GM19372 (cell line): ENCODE data around the gene ZNF219.
"Not testable (repeated sequence)": the region's sequence is repeated elsewhere in the genome, so short reads cannot be mapped to it uniquely, and the experiment has no call there.

Experiments used
- ATAC-seq: cut with Tn5 transposase; IDR thresholded peaks from one replicate; pipeline ENCODE4 v1.9.1; 2021; ENCODE audit warnings: mild to moderate bottlenecking, low read depth, moderate library complexity; ENCODE audit not compliant: unreplicated experiment

The ZNF219 gene

GRCh38 chr14:21049271-21049673, 49.2 kb downstream of the ZNF219 start:
- no peak for ATAC-seq

- no peak for ATAC-seq
Measured at GRCh38 chr14:21048638-21049037, 49.8 kb downstream of the ZNF219 start.

GRCh38 chr14:21047378-21047781, 51.1 kb downstream of the ZNF219 start:
- ATAC-seq = no peak

GRCh38 chr14:21043974-21044618, 54.4 kb downstream of the ZNF219 start:
- no peak for ATAC-seq

DNA sequence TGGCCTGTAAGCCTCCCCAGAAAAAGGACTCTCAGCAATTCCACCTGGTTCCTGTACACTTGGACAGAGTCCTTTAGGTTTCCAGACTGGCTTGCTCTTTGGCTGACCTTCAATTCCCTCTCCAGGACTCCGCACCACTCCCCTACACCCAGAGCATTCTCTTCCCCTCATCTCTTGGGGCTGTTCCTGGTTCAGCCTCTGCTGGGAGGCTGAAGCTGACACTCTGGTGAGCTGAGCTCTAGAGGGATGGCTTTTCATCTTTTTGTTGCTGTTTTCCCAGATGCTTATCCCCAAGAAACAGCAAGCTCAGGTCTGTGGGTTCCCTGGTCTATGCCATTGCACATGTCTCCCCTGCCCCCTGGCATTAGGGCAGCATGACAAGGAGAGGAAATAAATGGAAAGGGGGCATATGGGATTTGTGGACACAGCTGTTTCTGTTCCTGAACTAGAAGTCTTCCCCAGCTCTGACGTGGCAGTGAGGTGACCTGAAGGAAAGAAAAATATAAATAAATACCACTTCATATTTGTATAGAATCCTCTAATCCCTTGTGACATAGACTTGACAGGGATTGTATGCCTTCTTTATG, 55.0 kb downstream of the ZNF219 start:
- no peak for ATAC-seq

DNA sequence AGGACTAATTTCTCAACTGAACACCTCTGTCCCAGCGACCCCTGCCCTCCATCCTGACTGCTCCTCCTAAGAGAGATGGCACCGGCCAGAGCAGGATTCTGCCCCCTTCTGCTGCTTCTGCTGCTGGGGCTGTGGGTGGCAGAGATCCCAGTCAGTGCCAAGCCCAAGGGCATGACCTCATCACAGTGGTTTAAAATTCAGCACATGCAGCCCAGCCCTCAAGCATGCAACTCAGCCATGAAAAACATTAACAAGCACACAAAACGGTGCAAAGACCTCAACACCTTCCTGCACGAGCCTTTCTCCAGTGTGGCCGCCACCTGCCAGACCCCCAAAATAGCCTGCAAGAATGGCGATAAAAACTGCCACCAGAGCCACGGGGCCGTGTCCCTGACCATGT, 55.5 kb downstream of the ZNF219 start:
- ATAC-seq = no peak

GRCh38 chr14:21041676-21042433, 56.6 kb downstream of the ZNF219 start, which contains the start of gene RNASE7:
Gene RNASE7, plus strand, starts transcription at chr14:21042362. Its CDS starts 631 bp downstream, at chr14:21042993.
- ATAC-seq = no peak

DNA sequence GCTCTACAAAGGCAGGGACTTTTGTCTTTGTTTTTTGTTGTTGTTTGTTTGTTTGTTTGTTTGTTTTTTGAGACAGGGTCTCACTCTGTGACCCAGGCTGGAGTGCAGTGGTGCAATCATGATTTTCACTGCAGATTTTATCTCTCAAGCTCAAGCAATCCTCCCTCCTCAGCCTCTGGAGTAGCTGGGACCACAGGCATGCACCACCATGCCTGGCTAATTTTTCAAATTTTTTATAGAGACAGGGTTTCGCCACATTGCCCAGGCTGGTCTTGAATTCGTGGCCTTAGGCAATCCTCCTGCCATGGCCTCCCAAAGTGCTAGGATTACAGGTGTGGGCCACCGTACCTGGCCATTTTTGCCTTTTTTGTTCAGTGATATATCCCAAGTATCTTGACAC, 57.5 kb downstream of the ZNF219 start:
- ATAC-seq = not testable (repeated sequence)

GRCh38 chr14:21040370-21040925, 58.0 kb downstream of the ZNF219 start:
- no peak for ATAC-seq
